GM13976 (cell line): ENCODE measurements around the gene BLOC1S1.

ENCODE experiments used
- DNase-seq: peaks from one replicate; pipeline ENCODE4 v3.0.0; 2012; ENCODE audit warnings: low spot score
- CTCF ChIP-seq: IDR thresholded peaks from 2 replicates; pipeline ENCODE4 v1.5.1; 2012; ENCODE audit warnings: borderline replicate concordance, mild to moderate bottlenecking; ENCODE audit not compliant: insufficient read depth; ENCODE audit errors: extremely low read depth, missing control alignments, control extremely low read depth
- in situ Hi-C: fragments of 300-500 bp; cut with MboI; formaldehyde crosslinking; loops from one replicate; pipeline ENCODE4 v1.12.0; 2022; ENCODE audit warnings: low sequenced_read_pairs, mixed read lengths, inconsistent platforms; ENCODE audit not compliant: unreplicated experiment

BLOC1S1 gene

GRCh38 chr12:55685671-55686070, 30.2 kb upstream of the BLOC1S1 start:
- no peak for DNase-seq
- TF ChIP-seq CTCF, result no peak
- in situ Hi-C loops, result no loop called here

GRCh38 chr12:55686366-55687010, 29.4 kb upstream of the BLOC1S1 start:
- in situ Hi-C loops, result no loop called here
- no peak for DNase-seq
- no peak for TF ChIP-seq CTCF

DNA sequence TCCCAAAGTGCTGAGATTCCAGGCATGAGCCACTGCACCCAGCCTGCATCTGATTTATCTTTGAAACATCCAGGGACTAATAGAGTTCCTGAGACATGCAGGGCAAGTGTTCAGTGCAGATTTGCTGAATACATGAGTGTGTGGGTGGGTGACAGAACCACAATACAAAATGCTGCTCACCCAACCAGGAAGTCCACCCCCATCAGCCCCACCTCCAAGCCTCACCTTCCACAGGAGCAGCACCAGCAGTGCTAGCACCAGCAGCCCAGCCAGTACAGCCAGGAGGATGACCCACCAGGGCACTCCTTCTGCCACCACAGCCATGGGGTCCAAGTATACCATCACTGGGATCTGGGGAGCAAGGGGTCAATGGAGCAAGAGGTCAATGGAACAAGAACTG, 28.1 kb upstream of the BLOC1S1 start:
- in situ Hi-C loops, result no loop called here
- peak; percentile 73 for DNase-seq
- TF ChIP-seq CTCF, result no peak

DNA sequence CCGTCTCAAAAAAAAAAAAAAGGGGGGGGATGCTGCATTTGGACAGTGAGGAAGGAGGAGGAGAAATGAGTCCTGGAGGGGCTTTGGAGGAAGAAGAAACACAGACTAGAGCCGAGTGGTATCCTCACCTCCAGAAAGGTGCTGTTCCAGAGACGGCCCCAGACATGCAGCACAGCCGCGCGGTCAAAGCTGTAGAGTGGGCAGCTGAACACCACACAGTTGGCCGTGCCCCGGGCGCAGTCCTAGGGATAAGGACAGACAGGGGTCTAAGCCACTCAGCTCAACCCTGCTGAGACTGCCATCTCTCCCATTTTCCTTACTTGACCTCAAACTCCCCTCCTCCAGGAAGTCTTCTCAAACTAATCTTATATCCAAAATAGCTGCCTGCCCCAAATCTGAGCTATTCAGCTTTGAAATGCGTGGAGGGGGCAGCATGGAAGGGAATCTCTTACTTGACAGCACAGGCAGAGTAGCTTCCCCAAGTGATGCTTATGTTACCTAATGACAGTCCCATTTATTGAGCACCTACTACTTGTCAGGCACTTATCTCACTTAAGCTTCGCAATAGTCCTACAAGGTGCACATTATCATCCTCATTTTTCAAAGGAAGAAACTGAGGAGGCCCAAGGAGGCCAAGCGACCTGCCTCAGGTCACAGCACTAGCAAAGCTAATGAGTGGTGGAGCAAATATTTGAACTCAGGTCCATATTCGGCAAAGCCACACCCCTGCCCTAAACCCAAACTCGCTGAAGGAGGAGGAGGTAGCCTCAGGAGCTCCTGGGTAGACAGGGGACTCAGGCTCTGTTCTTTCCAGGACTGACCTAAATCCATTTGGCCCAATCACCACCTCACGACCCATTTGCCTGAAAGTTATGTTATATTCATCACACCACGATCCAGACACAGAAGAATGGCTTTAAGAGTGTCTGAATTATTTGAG, 26.9 kb upstream of the BLOC1S1 start:
- no peak for DNase-seq
- no peak for TF ChIP-seq CTCF
- in situ Hi-C loops, result no loop called here

DNA sequence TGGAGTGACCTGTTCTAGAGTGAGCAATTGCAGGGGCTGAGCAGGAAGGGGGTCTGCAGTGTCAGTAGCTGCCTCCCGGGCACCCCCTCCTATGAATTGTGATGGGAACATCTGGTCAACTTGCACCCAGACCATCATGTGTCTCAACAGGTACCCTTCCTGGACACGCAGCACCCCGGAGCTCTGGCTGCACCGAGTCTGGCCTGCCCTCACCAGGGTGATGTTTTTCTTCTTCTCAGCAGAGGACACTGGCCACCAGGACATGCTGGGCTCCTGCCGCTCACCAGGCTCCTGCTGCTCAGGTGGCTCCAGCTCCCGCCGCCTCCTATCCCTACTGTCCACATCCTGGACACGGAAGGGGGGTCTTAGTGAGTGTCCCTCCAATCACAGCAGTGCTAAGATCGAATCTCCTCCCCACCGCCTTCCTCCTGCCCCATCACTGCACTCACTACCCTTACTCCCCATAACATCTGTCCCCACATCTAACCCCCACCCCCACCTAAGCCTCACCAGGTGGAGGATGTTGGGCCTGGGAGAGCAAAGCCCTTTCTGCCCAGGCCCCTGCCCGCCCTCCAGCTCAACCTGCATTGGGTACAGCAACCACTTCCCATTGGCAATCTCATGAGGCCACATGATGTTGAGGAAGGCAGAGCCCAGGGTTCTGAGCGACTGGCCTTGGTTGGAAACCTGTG, 23.1 kb upstream of the BLOC1S1 start:
- no peak for TF ChIP-seq CTCF
- no peak for DNase-seq
- in situ Hi-C loops, result no loop called here
